Epithelial cell of proximal tubule (primary cell): ENCODE data around the gene RERE. TPM values are rescaled to one million over a fixed set of nuclear protein-coding genes. Genes with fewer than 3 reads are reported as not detected.

Experiments
- DNase-seq: peaks from one replicate; pipeline ENCODE4 v3.0.0-alpha.2; 2011; ENCODE audit warnings: low read depth
- H3K4me3 ChIP-seq: 2 replicates; pipeline ENCODE4 v1.5.1; 2011; ENCODE audit warnings: low read depth, mild to moderate bottlenecking, low read length
- CTCF ChIP-seq: conservative IDR thresholded peaks from 2 replicates; pipeline ENCODE4 v1.5.1; 2012; ENCODE audit warnings: low read depth, mild to moderate bottlenecking, low read length
- total RNA-seq: library from RNA; depleted of rRNA; stranded (reverse); fragments of >200 nt; gene quantifications from 2 replicates; pipeline ENCODE4 v1.2.3, GENCODE V29; 2015

Gene RERE
- total RNA-seq, 1 donor from 2014 or later = 18.0 TPM

- peak; percentile 51 for DNase-seq
- TF ChIP-seq CTCF = no peak
- no peak overlapping the region for H3K4me3 ChIP-seq
Measured at GRCh38 chr1:8412183-8412831, 405.1 kb downstream of the RERE start.

GRCh38 chr1:8411803-8412182 is 405.6 kb downstream of the RERE start:
- TF ChIP-seq CTCF = no peak
- DNase-seq = no peak
- H3K4me3 ChIP-seq = no peak overlapping the region

GRCh38 chr1:8410791-8411190 is 406.6 kb downstream of the RERE start:
- no peak for TF ChIP-seq CTCF
- no peak overlapping the region for H3K4me3 ChIP-seq
- no peak for DNase-seq

GRCh38 chr1:8409606-8410005 is 407.8 kb downstream of the RERE start:
- no peak for TF ChIP-seq CTCF
- DNase-seq = peak; percentile 36

GRCh38 chr1:8409106-8409505 is 408.3 kb downstream of the RERE start:
- peak; percentile 56 for TF ChIP-seq CTCF
- peak overlapping the region; percentile 25 for H3K4me3 ChIP-seq
- peak; percentile 47 for DNase-seq

More at GRCh38 chr1:8409606-8410005, 407.8 kb downstream of the RERE start:
- peak overlapping the region; percentile 25 for H3K4me3 ChIP-seq

- peak overlapping the region; percentile 14 for H3K4me3 ChIP-seq
- peak; percentile 58 for DNase-seq
- TF ChIP-seq CTCF = no peak
Measured at GRCh38 chr1:8408151-8408839, 409.1 kb downstream of the RERE start.

- H3K4me3 ChIP-seq = peak overlapping the region; percentile 14
- no peak for TF ChIP-seq CTCF
- DNase-seq = no peak
Measured at GRCh38 chr1:8407652-8408051, 409.8 kb downstream of the RERE start.
